ENCODE results near the gene CXXC4. TPM values are rescaled to one million over a fixed set of nuclear protein-coding genes. Genes with fewer than 3 reads are reported as not detected.

CXXC4 gene
- total and polyA plus RNA-seq, 4 donors = 10.2 to 52.9 (median 29.1) TPM

DNA sequence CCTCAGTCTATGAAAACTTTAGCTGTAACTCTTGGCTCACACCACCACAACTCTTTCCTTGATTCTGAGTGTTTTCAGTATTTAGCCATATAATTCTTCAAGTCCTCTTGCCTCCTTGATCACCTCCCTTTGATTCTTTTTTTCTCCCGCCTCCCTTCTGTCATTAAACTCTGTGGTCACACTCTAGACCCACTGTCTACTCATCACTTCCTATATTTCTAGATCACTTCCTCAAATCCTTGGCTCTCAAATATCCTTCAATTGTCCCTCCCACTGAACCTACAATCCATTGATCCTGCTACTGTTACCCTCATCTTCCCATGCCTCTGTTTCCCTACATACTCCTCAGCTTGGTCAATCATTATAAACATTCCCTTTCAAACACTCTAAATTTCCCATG lies 12.4 kb upstream of the CXXC4 start:
- 88% methylated on average over 1 of the region's 1 CpG for WGBS (ENCODE audit: insufficient coverage)
- Histone ChIP-seq H3K27me3 (ENCODE audit: control insufficient read depth, insufficient read depth, low read length) (no peaks in the 10 kb centered on the region), H3K9me3 (ENCODE audit: control insufficient read depth, insufficient read depth, low read length) (no peaks in the 10 kb centered on the region), H3K27ac (ENCODE audit: low read depth, low read length) (no peak overlapping the region), H3K4me1 (ENCODE audit: control insufficient read depth, insufficient read depth, low read length) (no peaks in the 10 kb centered on the region), H3K36me3 (ENCODE audit: control insufficient read depth, insufficient read depth, low read length) (no peaks in the 10 kb centered on the region), H3K4me3 (ENCODE audit: low read depth, low read length) (no peak overlapping the region)
- DNase-seq (ENCODE audit: low read depth in 4 of 6, low spot score in 6 of 6) = no peak

DNA sequence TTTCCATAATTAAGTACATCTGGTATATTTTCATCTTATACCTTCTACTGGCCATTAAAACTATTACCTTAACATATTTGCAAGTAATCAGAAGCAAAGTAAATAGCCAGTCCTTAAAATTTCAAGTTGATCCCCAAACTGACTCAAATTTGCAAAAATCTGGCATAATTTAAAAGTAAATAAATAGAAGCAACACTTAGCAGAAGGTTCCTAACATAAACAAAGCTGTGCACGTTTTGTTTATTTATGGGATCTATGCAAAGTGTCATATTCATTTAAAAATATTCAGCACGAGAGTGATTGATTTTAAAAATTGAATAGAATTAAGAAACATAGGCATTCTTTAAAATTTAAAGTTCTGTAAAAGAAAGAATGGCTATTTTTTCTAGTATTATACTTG lies 9.8 kb upstream of the CXXC4 start:
- no CpG with 5 or more reads among the region's 2 CpGs for WGBS (ENCODE audit: insufficient coverage)

DNA sequence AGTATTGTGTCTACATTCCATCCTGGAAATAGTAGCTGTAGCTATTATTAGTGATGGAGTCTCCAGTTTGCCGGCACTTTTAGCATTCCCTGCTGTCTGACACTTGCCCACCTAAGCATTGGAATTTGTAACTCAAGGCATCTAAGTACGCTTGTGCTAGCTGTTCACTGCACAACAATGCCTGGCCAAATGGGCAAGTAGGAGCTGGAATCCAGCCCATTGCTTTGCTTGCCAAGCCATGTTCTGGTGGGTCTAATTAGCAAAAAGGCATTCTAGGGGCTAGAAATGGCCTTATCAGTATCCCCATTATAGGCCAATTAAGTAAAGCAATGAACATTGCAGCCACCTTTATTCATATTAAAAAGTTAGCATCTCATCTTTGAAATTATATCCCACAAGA lies 7.8 kb upstream of the CXXC4 start:
- DNase-seq (ENCODE audit: low read depth in 4 of 6, low spot score in 6 of 6) = peak in 2 of 6 donors; percentile 54 to 62
- Histone ChIP-seq H3K36me3 (ENCODE audit: control insufficient read depth, insufficient read depth, low read length) (no peaks in the 10 kb centered on the region), H3K27ac (ENCODE audit: low read depth, low read length) (no peak overlapping the region), H3K4me1 (ENCODE audit: control insufficient read depth, insufficient read depth, low read length) (no peaks in the 10 kb centered on the region), H3K27me3 (ENCODE audit: control insufficient read depth, insufficient read depth, low read length) (no peaks in the 10 kb centered on the region), H3K9me3 (ENCODE audit: control insufficient read depth, insufficient read depth, low read length) (no peaks in the 10 kb centered on the region), H3K4me3 (ENCODE audit: low read depth, low read length) (no peak overlapping the region)
- 33% methylated on average over 2 of the region's 2 CpGs for WGBS (ENCODE audit: insufficient coverage)

More for the DNA sequence above, 9.8 kb upstream of the CXXC4 start:
- Histone ChIP-seq H3K4me3 (ENCODE audit: low read depth, low read length) (no peak overlapping the region), H3K27me3 (ENCODE audit: control insufficient read depth, insufficient read depth, low read length) (no peaks in the 10 kb centered on the region), H3K27ac (ENCODE audit: low read depth, low read length) (no peak overlapping the region), H3K36me3 (ENCODE audit: control insufficient read depth, insufficient read depth, low read length) (no peaks in the 10 kb centered on the region), H3K4me1 (ENCODE audit: control insufficient read depth, insufficient read depth, low read length) (no peaks in the 10 kb centered on the region), H3K9me3 (ENCODE audit: control insufficient read depth, insufficient read depth, low read length) (no peaks in the 10 kb centered on the region)
- DNase-seq (ENCODE audit: low read depth in 4 of 6, low spot score in 6 of 6) = peak in 1 of 6 donors; percentile 53

DNA sequence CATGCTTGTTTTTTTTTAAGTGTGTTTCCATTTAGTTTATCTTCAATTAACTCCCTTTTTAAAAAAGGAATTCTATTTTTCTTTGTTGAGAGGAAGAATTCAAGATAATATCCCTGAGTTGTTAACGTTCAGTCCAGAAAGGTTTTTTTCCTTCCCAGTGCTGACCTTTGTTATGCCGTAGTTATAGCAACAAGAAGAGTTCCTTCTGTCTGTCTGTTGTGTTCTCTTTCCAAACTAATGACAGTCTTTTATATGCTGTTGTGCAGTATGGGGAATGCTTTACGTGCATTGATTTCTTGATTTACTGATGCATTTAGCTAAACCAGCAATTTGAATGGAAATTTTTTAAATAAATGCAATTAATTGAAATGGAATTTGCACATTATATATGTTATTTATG lies 6.6 kb upstream of the CXXC4 start:
- no peaks in the 10 kb centered on the region for H3K27me3 ChIP-seq (ENCODE audit: control insufficient read depth, insufficient read depth, low read length)
- no peak overlapping the region for H3K27ac ChIP-seq (ENCODE audit: low read depth, low read length)
- no peaks in the 10 kb centered on the region for H3K4me1 ChIP-seq (ENCODE audit: control insufficient read depth, insufficient read depth, low read length)
- H3K36me3 ChIP-seq (ENCODE audit: control insufficient read depth, insufficient read depth, low read length) = no peaks in the 10 kb centered on the region
- DNase-seq (ENCODE audit: low read depth in 4 of 6, low spot score in 6 of 6) = peak in 2 of 6 donors; percentile 48 to 70
- H3K4me3 ChIP-seq (ENCODE audit: low read depth, low read length) = no peak overlapping the region
- H3K9me3 ChIP-seq (ENCODE audit: control insufficient read depth, insufficient read depth, low read length) = no peaks in the 10 kb centered on the region
- WGBS (ENCODE audit: insufficient coverage) = no CpG with 5 or more reads among the region's 3 CpGs

DNA sequence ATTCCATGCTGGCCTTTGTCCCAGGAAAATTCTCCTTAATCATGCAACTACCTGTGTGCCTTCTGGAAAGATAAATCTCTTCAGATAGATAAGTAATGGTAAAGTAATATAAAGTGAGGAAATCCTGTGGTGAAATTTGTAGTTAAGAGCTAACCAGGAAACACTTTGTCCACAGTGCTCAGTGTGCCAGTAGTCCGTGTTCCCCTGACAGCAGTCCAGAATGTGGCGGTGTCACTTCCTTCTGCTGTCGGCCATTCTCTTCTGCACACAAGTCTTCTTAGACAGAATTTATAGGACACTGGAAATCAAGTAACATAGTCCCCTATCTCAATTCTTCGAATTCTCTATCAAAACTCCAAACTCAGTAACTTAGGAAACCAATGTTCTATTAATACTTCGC lies 5.7 kb upstream of the CXXC4 start:
- DNase-seq (ENCODE audit: low read depth in 4 of 6, low spot score in 6 of 6) = peak in 2 of 6 donors; percentile 49 to 71
- H3K9me3 ChIP-seq (ENCODE audit: control insufficient read depth, insufficient read depth, low read length) = no peaks in the 10 kb centered on the region
- H3K36me3 ChIP-seq (ENCODE audit: control insufficient read depth, insufficient read depth, low read length) = no peaks in the 10 kb centered on the region
- H3K27me3 ChIP-seq (ENCODE audit: control insufficient read depth, insufficient read depth, low read length) = no peaks in the 10 kb centered on the region
- H3K4me1 ChIP-seq (ENCODE audit: control insufficient read depth, insufficient read depth, low read length) = no peaks in the 10 kb centered on the region
- no peak overlapping the region for H3K4me3 ChIP-seq (ENCODE audit: low read depth, low read length)
- WGBS (ENCODE audit: insufficient coverage) = 37% methylated on average over 4 of the region's 5 CpGs
- peak overlapping the region; percentile 20 for H3K27ac ChIP-seq (ENCODE audit: low read depth, low read length)

DNA sequence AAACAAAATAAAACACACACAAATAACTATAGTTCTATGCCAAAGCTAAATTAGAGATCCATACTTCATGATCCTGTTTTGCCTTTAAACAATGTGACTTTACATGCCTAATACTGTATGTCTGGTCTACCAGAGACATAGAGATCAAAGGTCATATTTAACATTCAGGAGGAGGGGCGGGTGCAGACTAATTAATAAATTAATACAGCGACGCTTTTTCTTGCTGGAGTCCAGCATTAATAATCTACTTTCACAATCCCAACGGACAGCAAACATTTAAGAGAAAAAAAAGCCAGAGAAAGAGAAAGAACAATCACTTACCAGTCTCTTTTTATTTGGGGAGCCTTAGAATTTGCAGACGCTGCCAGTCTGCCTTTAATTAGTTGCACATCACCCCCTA lies 509 bp downstream of the CXXC4 start:
- Histone ChIP-seq H3K4me3 (ENCODE audit: low read depth, low read length) (peak overlapping the region; percentile 64), H3K27ac (ENCODE audit: low read depth, low read length) (peak overlapping the region; percentile 91), H3K4me1 (ENCODE audit: control insufficient read depth, insufficient read depth, low read length) (peaks cover 6% of the 10 kb centered on the region), H3K27me3 (ENCODE audit: control insufficient read depth, insufficient read depth, low read length) (no peaks in the 10 kb centered on the region), H3K9me3 (ENCODE audit: control insufficient read depth, insufficient read depth, low read length) (no peaks in the 10 kb centered on the region), H3K36me3 (ENCODE audit: control insufficient read depth, insufficient read depth, low read length) (no peaks in the 10 kb centered on the region)
- peak in 1 of 6 donors; percentile 19 for DNase-seq (ENCODE audit: low read depth in 4 of 6, low spot score in 6 of 6)
- 24% methylated on average over 3 of the region's 5 CpGs for WGBS (ENCODE audit: insufficient coverage)

DNA sequence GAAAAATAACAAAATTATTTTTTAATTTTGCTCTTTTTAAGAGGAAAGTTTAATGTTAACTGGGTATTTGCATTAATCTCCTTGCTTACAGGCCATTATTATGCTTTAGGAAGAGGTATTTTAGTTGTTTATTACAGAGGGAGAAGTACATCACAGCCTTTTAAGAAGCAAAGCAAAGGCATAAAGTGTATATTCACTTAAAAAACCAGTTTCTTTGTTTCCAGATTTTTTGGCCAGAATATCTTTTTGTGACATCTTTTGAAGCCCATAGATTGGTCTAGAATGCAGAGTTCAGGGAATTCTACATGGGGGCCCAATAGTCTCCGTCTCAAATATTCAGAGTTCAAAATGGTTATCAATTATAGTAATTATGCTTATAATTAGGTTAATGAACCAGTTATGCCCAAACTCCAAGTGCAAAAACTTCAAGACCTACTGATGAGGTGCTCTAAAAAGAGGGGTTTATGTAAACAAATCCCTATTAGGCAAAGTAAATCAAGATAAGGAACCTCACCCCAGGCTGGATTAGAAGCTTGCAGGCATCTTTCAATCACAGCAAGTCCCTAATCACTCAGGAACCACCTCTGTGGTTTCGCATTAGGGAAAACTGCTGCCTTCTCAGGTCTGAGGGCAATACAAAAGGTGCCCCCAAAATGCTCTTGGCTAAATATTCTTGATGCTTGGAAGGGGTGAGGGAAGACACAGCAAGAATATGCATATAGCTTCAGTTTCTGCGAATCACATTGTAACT lies 1.4 kb downstream of the CXXC4 start:
- no peaks in the 10 kb centered on the region for H3K36me3 ChIP-seq (ENCODE audit: control insufficient read depth, insufficient read depth, low read length)
- peak overlapping the region; percentile 64 for H3K4me3 ChIP-seq (ENCODE audit: low read depth, low read length)
- H3K27me3 ChIP-seq (ENCODE audit: control insufficient read depth, insufficient read depth, low read length) = no peaks in the 10 kb centered on the region
- peak in 2 of 6 donors; percentile 49 to 72 for DNase-seq (ENCODE audit: low read depth in 4 of 6, low spot score in 6 of 6)
- H3K4me1 ChIP-seq (ENCODE audit: control insufficient read depth, insufficient read depth, low read length) = peaks cover 6% of the 10 kb centered on the region
- WGBS (ENCODE audit: insufficient coverage) = 20% methylated on average over 1 of the region's 3 CpGs
- peak overlapping the region; percentile 91 for H3K27ac ChIP-seq (ENCODE audit: low read depth, low read length)
- H3K9me3 ChIP-seq (ENCODE audit: control insufficient read depth, insufficient read depth, low read length) = no peaks in the 10 kb centered on the region

DNA sequence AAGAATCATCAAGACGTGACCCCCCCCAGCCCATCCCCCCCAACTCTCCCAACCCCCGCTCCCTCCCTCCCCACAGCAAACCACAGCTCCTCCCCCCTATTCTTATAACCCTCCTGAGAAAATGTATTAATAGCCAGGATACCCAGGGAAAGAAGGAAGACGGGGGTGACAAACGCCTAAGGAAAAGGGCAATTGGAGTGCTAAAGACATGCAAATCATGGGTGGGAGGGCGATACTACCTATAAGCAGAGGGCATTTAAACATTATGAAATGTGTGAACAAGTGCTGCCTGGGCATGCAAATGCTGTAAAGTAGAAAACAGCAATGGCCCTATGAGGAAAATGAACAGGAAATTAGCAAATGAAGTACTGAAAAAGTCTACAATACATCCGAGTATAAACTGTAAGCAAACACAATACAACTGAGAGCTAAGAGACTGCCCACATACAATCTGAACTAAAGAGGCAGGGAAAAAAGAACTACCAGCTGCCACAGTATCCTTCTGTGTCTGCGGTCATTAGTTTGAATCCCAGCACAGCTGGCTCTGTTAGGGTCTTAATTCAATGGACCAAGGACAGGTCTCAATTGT lies 2.4 kb downstream of the CXXC4 start:
- Histone ChIP-seq H3K9me3 (ENCODE audit: control insufficient read depth, insufficient read depth, low read length) (no peaks in the 10 kb centered on the region), H3K27ac (ENCODE audit: low read depth, low read length) (peak overlapping the region; percentile 91), H3K4me3 (ENCODE audit: low read depth, low read length) (peak overlapping the region; percentile 67), H3K4me1 (ENCODE audit: control insufficient read depth, insufficient read depth, low read length) (peaks cover 6% of the 10 kb centered on the region), H3K27me3 (ENCODE audit: control insufficient read depth, insufficient read depth, low read length) (no peaks in the 10 kb centered on the region), H3K36me3 (ENCODE audit: control insufficient read depth, insufficient read depth, low read length) (no peaks in the 10 kb centered on the region)
- DNase-seq (ENCODE audit: low read depth in 4 of 6, low spot score in 6 of 6) = peak in 4 of 6 donors; percentile 52 to 90 (median 61)
- 0% methylated on average over 4 of the region's 7 CpGs for WGBS (ENCODE audit: insufficient coverage)

DNA sequence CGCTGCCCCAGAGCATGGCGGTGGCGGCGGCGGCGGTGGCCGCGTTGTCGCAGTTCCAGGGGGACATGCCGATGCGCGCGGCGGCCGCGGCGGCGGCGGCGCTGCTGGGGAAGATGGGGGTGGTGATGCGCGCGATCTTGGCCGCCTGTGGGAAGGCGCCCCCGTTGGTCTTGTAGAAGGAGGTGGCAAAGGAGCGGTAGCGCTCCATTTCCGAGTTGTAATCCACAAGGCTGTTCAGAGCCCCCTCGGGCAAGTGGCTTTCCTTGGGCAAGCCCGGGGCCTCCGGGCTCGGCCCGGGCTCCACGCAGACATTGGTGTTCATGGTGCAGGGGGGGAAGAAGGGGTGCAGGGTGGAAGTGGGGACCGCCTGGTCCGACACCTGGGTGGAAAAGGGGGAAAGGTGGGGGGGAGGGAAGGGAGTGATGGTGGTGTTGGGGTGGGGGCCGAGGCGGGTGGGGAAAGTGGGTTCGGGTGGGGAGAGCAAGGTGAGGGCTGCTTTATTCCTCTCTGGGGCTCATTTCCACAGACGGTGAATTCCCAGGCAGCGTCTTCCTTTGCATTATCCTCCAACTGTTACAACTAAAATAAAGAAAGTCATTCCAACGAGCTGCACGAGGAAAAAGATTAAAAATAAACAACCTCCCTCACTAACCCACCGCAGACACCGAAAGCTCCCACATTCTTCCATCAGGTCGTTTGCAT lies 3.1 kb downstream of the CXXC4 start:
- peak in 4 of 6 donors; percentile 49 to 91 (median 72) for DNase-seq (ENCODE audit: low read depth in 4 of 6, low spot score in 6 of 6)
- Histone ChIP-seq H3K4me1 (ENCODE audit: control insufficient read depth, insufficient read depth, low read length) (peaks cover 6% of the 10 kb centered on the region), H3K36me3 (ENCODE audit: control insufficient read depth, insufficient read depth, low read length) (no peaks in the 10 kb centered on the region), H3K4me3 (ENCODE audit: low read depth, low read length) (peak overlapping the region; percentile 67), H3K27ac (ENCODE audit: low read depth, low read length) (peak overlapping the region; percentile 91), H3K9me3 (ENCODE audit: control insufficient read depth, insufficient read depth, low read length) (no peaks in the 10 kb centered on the region), H3K27me3 (ENCODE audit: control insufficient read depth, insufficient read depth, low read length) (no peaks in the 10 kb centered on the region)
- under 1% methylated on average over 41 of the region's 47 CpGs for WGBS (ENCODE audit: insufficient coverage)
